ENCODE measurements around the gene SERPINA9. TPM values are rescaled to one million over a fixed set of nuclear protein-coding genes. Genes with fewer than 3 reads are reported as not detected.

Gene SERPINA9
- total and polyA plus RNA-seq, 2 experiments from 2014 or later = 0.60 TPM; not detected in 1

GRCh38 chr14:94467728-94468520, 8.1 kb downstream of the SERPINA9 start:
- DNase-seq (ENCODE audit: low spot score) = no peak
- Histone ChIP-seq H3K9me3 (ENCODE audit: low read depth) (no peaks in the 10 kb centered on the region), H3K4me3 (no peak overlapping the region), H4K20me1 (ENCODE audit: insufficient read depth, poor library complexity, severe bottlenecking) (no peaks in the 10 kb centered on the region), H3K27ac (no peak overlapping the region), H3K9me2 (replicated peaks; ENCODE audit: insufficient read depth) (no peaks in the 10 kb centered on the region), H3K36me3 (replicated peaks; ENCODE audit: insufficient read depth, low read depth) (no peaks in the 10 kb centered on the region), H3K4me2 (no peak overlapping the region), H3K4me1 (ENCODE audit: insufficient read depth) (no peaks in the 10 kb centered on the region), H2AFZ (no peak overlapping the region), H3K27me3 (no peaks in the 10 kb centered on the region), H3K79me2 (no peaks in the 10 kb centered on the region)
- no peak for TF ChIP-seq EZH2 (IDR thresholded peaks at IDR 0.05; ENCODE audit: borderline replicate concordance)
- no peak for TF ChIP-seq EZH2phosphoT487 (IDR thresholded peaks at IDR 0.05; ENCODE audit: low read depth, severe bottlenecking, unreplicated experiment)
- no peak for TF ChIP-seq CTCF (IDR thresholded peaks at IDR 0.05; ENCODE audit: poor library complexity)
- 89% methylated on average over 4 of the region's 4 CpGs for WGBS (ENCODE audit: low lambda C conversion rate, missing lambda C conversion rate)

- WGBS (ENCODE audit: low lambda C conversion rate, missing lambda C conversion rate) = 83% methylated on average over 3 of the region's 3 CpGs
- H3K36me3 ChIP-seq (replicated peaks; ENCODE audit: insufficient read depth, low read depth) = no peaks in the 10 kb centered on the region
- no peak overlapping the region for H3K27ac ChIP-seq
- H4K20me1 ChIP-seq (ENCODE audit: insufficient read depth, poor library complexity, severe bottlenecking) = no peaks in the 10 kb centered on the region
- no peak overlapping the region for H3K4me3 ChIP-seq
- no peak overlapping the region for H2AFZ ChIP-seq
- H3K79me2 ChIP-seq = no peaks in the 10 kb centered on the region
- no peaks in the 10 kb centered on the region for H3K9me3 ChIP-seq (ENCODE audit: low read depth)
- TF ChIP-seq EZH2 (IDR thresholded peaks at IDR 0.05; ENCODE audit: borderline replicate concordance) (no peak), CTCF (IDR thresholded peaks at IDR 0.05; ENCODE audit: poor library complexity) (no peak), EZH2phosphoT487 (IDR thresholded peaks at IDR 0.05; ENCODE audit: low read depth, severe bottlenecking, unreplicated experiment) (no peak)
- H3K9me2 ChIP-seq (replicated peaks; ENCODE audit: insufficient read depth) = no peaks in the 10 kb centered on the region
- H3K4me1 ChIP-seq (ENCODE audit: insufficient read depth) = no peaks in the 10 kb centered on the region
- no peak overlapping the region for H3K4me2 ChIP-seq
- DNase-seq (ENCODE audit: low spot score) = no peak
- H3K27me3 ChIP-seq = no peaks in the 10 kb centered on the region
These were observed 9.2 kb downstream of the SERPINA9 start for GRCh38 chr14:94466706-94467370.

GRCh38 chr14:94465042-94465441, 11.0 kb downstream of the SERPINA9 start:
- 92% methylated on average over 5 of the region's 5 CpGs for WGBS (ENCODE audit: low lambda C conversion rate, missing lambda C conversion rate)
- Histone ChIP-seq H3K9me3 (ENCODE audit: low read depth) (no peaks in the 10 kb centered on the region), H3K79me2 (no peaks in the 10 kb centered on the region), H3K4me1 (ENCODE audit: insufficient read depth) (no peaks in the 10 kb centered on the region), H3K27ac (no peak overlapping the region), H3K36me3 (replicated peaks; ENCODE audit: insufficient read depth, low read depth) (no peaks in the 10 kb centered on the region), H3K9me2 (replicated peaks; ENCODE audit: insufficient read depth) (no peaks in the 10 kb centered on the region), H2AFZ (no peak overlapping the region), H3K27me3 (no peaks in the 10 kb centered on the region), H4K20me1 (ENCODE audit: insufficient read depth, poor library complexity, severe bottlenecking) (no peaks in the 10 kb centered on the region), H3K4me3 (no peak overlapping the region), H3K4me2 (no peak overlapping the region)
- no peak for TF ChIP-seq EZH2 (IDR thresholded peaks at IDR 0.05; ENCODE audit: borderline replicate concordance)
- TF ChIP-seq CTCF (IDR thresholded peaks at IDR 0.05; ENCODE audit: poor library complexity) = no peak
- no peak for TF ChIP-seq EZH2phosphoT487 (IDR thresholded peaks at IDR 0.05; ENCODE audit: low read depth, severe bottlenecking, unreplicated experiment)
- no peak for DNase-seq (ENCODE audit: low spot score)

All from hepatocyte (in vitro differentiated cells).